Lower leg skin (tissue), 3 donors: ENCODE measurements around the gene RITA1.

Source experiments
- CTCF ChIP-seq, 3 donors: fragments of 450-650 bp; IDR thresholded peaks; one replicate each; pipeline ENCODE4 v1.5.1; 2016; ENCODE audit warnings: antibody characterized with exemption in 3 of 3, mild to moderate bottlenecking in 3 of 3, moderate library complexity in 2 of 3
- POLR2A ChIP-seq, 2 donors: fragments of 450-650 bp; IDR thresholded peaks; one replicate each; pipeline ENCODE4 v1.6.1; 2016 to 2017; ENCODE audit warnings: antibody characterized with exemption in 2 of 2, mild to moderate bottlenecking in 1 of 2, moderate library complexity in 1 of 2

GRCh38 chr12:113233967-113234366, 48.4 kb downstream of the RITA1 start:
- TF ChIP-seq POLR2A (IDR thresholded peaks at IDR 0.05) (no peak), CTCF (IDR thresholded peaks at IDR 0.05) (no peak)
